ENCODE results near the gene KLHDC8A. TPM values are rescaled to one million over a fixed set of nuclear protein-coding genes. Genes with fewer than 3 reads are reported as not detected.
A peak's percentile ranks its signal among the peaks of the same experiment; 100 is the strongest.

KLHDC8A gene
- total and polyA plus RNA-seq, 2 of the 13 experiments (the other 11 are each of a cell fraction or from before 2014, with no cell fraction given), result not detected

- ATAC-seq, result peak; percentile 10
- TSS peak; percentile 85 for BruUV-seq (replicated peaks)
- H3K27ac ChIP-seq (ENCODE audit: extremely low read length, insufficient read depth, low read length), result peak overlapping the region; percentile 86
These were observed 61.8 kb downstream of the KLHDC8A start for GRCh38 chr1:205294934-205295333.

More at GRCh38 chr1:205294934-205295333, 61.8 kb downstream of the KLHDC8A start:
- peak overlapping the region; percentile 19 to 66 (median 28) for H3K4me3 ChIP-seq (replicated peaks in 1 of 3; ENCODE audit: insufficient read depth in 1 of 3, low read depth in 2 of 3, low read length in 3 of 3)
- H3K4me2 ChIP-seq (ENCODE audit: low read depth, low read length), result peak overlapping the region; percentile 85
- no peaks in the 10 kb centered on the region for H3K27me3 ChIP-seq (ENCODE audit: control insufficient read depth in 1 of 2, insufficient read depth in 2 of 2, low read length in 2 of 2)
- H3K9me3 ChIP-seq (ENCODE audit: low read length), result no peaks in the 10 kb centered on the region
- FAIRE-seq (no peak), DNase-seq (ENCODE audit: low spot score) (no peak)
- no peak overlapping the region for H2AFZ ChIP-seq (ENCODE audit: low read length)
- POLR2A ChIA-PET, result interaction anchor here (0.8 to 3.4 kb wide), 8 partner anchors 8 to 30 kb away, joined by 3 to 71 read pairs (median 8); partner anchors contain the start of gene NUAK2
- H3K36me3 ChIP-seq (replicated peaks in 1 of 2; ENCODE audit: control insufficient read depth in 1 of 2, insufficient read depth in 2 of 2, low read length in 2 of 2), result no peaks in the 10 kb centered on the region
- no peaks in the 10 kb centered on the region for H3K79me2 ChIP-seq (ENCODE audit: insufficient read depth, low read length)
- H3K4me1 ChIP-seq (ENCODE audit: insufficient read depth, low read length), result peaks cover 83% of the 10 kb centered on the region
- CTCF ChIA-PET (ENCODE audit: low intra/inter-chr PET ratio, low total read pairs), result no interaction called here
- in situ Hi-C loops (cut with HindIII; ENCODE audit: extremely low pct_ligation_motif_present, low pct_unique_long_range_greater_than_20kb), result no loop called here
- H4K20me1 ChIP-seq (ENCODE audit: insufficient read depth, low read length), result no peaks in the 10 kb centered on the region
- TF ChIP-seq POLR2AphosphoS5 (IDR thresholded peaks at IDR 0.05; ENCODE audit: low read depth, low read length) (no peak), STAT6 (CRISPR knock-in tag; IDR thresholded peaks at IDR 0.05; ENCODE audit: borderline replicate concordance) (no peak), ZNF205 (CRISPR knock-in tag; IDR thresholded peaks at IDR 0.05) (no peak), KDM5A (IDR thresholded peaks at IDR 0.05; ENCODE audit: borderline replicate concordance, low read length) (no peak), NCOA5 (CRISPR knock-in tag; IDR thresholded peaks at IDR 0.05) (no peak), ZNF781 (CRISPR knock-in tag; IDR thresholded peaks at IDR 0.05; ENCODE audit: borderline replicate concordance, not compliant biosample characterization) (no peak), FUBP1 (CRISPR knock-in tag; IDR thresholded peaks at IDR 0.05; ENCODE audit: borderline replicate concordance) (no peak), CBX2 (IDR thresholded peaks at IDR 0.05; ENCODE audit: low read depth, low read length) (no peak), CBX2 (CRISPR knock-in tag; IDR thresholded peaks at IDR 0.05; ENCODE audit: low read depth) (no peak), ZNF670 (CRISPR knock-in tag; IDR thresholded peaks at IDR 0.05; ENCODE audit: borderline replicate concordance) (0 out of 2 replicates have a peak, but pooled peaks have one; percentile 48), KMT2B (CRISPR knock-in tag; IDR thresholded peaks at IDR 0.05) (no peak), ARNT2 (CRISPR knock-in tag; IDR thresholded peaks at IDR 0.05; ENCODE audit: low read depth) (0 out of 2 replicates have a peak, but pooled peaks have one; percentile 36), U2AF2 (IDR thresholded peaks at IDR 0.05; ENCODE audit: low read depth, low read length) (no peak)
- TF ChIP-seq, protein P1, sequence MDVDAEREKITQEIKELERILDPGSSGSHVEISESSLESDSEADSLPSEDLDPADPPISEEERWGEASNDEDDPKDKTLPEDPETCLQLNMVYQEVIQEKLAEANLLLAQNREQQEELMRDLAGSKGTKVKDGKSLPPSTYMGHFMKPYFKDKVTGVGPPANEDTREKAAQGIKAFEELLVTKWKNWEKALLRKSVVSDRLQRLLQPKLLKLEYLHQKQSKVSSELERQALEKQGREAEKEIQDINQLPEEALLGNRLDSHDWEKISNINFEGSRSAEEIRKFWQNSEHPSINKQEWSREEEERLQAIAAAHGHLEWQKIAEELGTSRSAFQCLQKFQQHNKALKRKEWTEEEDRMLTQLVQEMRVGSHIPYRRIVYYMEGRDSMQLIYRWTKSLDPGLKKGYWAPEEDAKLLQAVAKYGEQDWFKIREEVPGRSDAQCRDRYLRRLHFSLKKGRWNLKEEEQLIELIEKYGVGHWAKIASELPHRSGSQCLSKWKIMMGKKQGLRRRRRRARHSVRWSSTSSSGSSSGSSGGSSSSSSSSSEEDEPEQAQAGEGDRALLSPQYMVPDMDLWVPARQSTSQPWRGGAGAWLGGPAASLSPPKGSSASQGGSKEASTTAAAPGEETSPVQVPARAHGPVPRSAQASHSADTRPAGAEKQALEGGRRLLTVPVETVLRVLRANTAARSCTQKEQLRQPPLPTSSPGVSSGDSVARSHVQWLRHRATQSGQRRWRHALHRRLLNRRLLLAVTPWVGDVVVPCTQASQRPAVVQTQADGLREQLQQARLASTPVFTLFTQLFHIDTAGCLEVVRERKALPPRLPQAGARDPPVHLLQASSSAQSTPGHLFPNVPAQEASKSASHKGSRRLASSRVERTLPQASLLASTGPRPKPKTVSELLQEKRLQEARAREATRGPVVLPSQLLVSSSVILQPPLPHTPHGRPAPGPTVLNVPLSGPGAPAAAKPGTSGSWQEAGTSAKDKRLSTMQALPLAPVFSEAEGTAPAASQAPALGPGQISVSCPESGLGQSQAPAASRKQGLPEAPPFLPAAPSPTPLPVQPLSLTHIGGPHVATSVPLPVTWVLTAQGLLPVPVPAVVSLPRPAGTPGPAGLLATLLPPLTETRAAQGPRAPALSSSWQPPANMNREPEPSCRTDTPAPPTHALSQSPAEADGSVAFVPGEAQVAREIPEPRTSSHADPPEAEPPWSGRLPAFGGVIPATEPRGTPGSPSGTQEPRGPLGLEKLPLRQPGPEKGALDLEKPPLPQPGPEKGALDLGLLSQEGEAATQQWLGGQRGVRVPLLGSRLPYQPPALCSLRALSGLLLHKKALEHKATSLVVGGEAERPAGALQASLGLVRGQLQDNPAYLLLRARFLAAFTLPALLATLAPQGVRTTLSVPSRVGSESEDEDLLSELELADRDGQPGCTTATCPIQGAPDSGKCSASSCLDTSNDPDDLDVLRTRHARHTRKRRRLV (CRISPR knock-in tag; IDR thresholded peaks at IDR 0.05), result no peak
- intact Hi-C loops (cut with micrococcal nuclease; ENCODE audit: unreplicated experiment), result loop anchor here (2.0 kb wide), 1 partner anchor 20 kb away; no protein-coding TSS in a partner anchor
- WGBS (ENCODE audit: low lambda C conversion rate), result 11% methylated on average over 5 of the region's 5 CpGs
- H3K9ac ChIP-seq (ENCODE audit: insufficient read depth, low read depth, low read length), result peak overlapping the region; percentile 66

All from HepG2 (cell line).